Neural progenitor cell (in vitro differentiated cells): Measurements from ENCODE around the gene CD248.

Source experiments
- CTCF ChIP-seq: fragments of 200-600 bp; sonication (generic); IDR thresholded peaks from 2 replicates; pipeline ENCODE4 v1.5.1; 2017; ENCODE audit warnings: antibody characterized with exemption, mild to moderate bottlenecking
- EZH2phosphoT487 ChIP-seq: fragments of 200-600 bp; sonication (generic); IDR thresholded peaks from 2 replicates; pipeline ENCODE4 v1.6.1; 2017; ENCODE audit warnings: antibody characterized with exemption

GRCh38 chr11:66347425-66348276 is 30.8 kb upstream of the CD248 start, which contains the start of gene B4GAT1:
- no peak for TF ChIP-seq CTCF
- no peak for TF ChIP-seq EZH2phosphoT487
